Choroid plexus epithelial cell (primary cell): ENCODE measurements around the gene RILPL1.

Source experiments
- DNase-seq: peaks from one replicate; pipeline ENCODE4 v3.0.0-alpha.2; 2010; ENCODE audit warnings: low read depth
- H3K4me3 ChIP-seq: 2 replicates; pipeline ENCODE4 v1.5.1; 2011; ENCODE audit warnings: low read depth, mild to moderate bottlenecking, control low read depth, low read length, moderate library complexity
- TF ChIP-seq, protein P1 (sequence below): conservative IDR thresholded peaks from 2 replicates; pipeline ENCODE4 v1.5.1; 2011; ENCODE audit warnings: low read depth, mild to moderate bottlenecking, control low read depth, inconsistent platforms, low read length, moderate library complexity

Gene RILPL1

DNA sequence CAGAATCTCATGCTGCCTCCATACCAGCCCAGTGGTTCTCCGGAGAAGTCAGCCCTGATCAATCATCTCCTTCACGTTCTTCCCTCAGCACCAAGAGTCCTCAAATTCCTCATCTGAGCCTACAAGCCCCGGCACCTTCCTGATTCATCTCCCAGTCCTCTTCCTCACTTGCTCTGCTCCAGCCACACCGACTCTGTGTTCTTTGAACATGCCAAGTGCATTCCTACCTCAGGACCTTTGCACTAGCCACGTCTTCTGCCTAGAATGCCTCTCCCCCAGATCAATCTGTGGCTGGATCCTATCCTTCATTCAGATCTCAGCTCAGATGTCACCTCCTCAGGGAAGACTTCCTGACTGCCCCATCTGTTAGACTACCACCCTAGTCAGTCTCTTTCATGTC lies 4.7 kb downstream of the RILPL1 start:
- TF ChIP-seq, protein P1, sequence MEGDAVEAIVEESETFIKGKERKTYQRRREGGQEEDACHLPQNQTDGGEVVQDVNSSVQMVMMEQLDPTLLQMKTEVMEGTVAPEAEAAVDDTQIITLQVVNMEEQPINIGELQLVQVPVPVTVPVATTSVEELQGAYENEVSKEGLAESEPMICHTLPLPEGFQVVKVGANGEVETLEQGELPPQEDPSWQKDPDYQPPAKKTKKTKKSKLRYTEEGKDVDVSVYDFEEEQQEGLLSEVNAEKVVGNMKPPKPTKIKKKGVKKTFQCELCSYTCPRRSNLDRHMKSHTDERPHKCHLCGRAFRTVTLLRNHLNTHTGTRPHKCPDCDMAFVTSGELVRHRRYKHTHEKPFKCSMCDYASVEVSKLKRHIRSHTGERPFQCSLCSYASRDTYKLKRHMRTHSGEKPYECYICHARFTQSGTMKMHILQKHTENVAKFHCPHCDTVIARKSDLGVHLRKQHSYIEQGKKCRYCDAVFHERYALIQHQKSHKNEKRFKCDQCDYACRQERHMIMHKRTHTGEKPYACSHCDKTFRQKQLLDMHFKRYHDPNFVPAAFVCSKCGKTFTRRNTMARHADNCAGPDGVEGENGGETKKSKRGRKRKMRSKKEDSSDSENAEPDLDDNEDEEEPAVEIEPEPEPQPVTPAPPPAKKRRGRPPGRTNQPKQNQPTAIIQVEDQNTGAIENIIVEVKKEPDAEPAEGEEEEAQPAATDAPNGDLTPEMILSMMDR = no peak
- DNase-seq = no peak
- H3K4me3 ChIP-seq = no peak overlapping the region

DNA sequence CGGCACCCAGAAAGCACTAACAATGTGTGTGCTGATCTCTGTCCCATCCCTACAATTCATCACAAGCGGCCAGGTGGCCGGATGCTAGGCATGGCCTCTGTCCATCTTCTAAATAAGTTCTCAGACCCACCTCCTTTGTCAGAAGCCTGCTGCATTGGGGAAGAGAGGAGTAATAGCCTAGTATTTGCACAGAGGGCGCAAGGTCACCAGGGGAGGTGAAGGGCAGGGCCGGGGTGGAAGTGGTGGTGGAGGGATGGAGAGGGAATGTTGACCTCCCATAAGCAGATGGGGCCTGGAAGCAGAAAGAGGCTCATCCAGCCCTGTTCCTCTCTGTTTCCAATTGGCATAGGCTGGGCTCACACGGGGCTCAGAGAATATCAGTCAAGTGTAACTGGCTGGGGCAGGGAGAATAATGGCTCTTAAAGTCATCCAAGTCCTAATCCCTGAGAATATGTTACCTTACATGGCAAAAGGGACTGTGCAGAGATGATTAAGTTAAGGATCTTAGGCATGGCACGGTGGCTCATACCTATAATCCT lies 6.9 kb downstream of the RILPL1 start:
- no peak for DNase-seq
- TF ChIP-seq, protein P1 = no peak
- no peak overlapping the region for H3K4me3 ChIP-seq

DNA sequence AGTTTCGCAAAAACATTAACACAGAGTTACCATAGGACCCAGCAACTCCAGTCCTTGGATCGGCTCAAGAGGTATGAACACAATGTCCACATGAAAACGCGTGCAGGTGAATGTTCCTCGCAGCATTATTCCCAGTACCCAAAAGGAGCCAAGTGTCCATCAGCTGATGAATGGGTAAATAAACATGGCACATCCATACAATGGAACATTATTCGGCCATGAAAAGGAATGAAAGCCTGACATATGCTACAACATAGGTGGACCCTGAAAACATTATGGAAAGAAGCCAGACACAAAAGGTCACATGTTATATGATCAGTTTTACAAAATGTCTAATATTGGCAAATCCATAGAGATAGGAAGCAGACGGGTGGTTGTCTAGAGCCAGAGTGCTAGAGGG lies 9.1 kb downstream of the RILPL1 start:
- DNase-seq = no peak
- TF ChIP-seq, protein P1 = no peak
- H3K4me3 ChIP-seq = no peak overlapping the region

DNA sequence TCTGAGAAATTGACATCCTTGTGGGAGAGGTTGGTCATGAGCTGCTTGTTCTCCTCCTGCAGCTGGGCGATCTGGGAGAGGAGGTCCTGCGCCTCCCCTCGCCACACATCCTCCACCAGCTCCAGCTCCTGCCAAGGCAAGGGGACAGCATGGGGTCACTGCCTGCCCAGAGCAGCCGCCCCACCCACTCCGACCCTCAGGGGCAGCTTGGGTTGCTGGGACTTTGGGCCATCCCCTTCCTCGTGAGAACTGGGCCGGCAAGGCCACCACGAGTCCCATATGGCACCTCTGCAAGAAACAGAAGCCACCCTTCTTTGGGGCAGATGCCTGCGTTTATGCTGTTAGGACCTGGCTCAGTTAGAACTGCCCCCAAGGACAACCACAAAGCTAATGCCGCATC lies 10.0 kb downstream of the RILPL1 start:
- no peak overlapping the region for H3K4me3 ChIP-seq
- TF ChIP-seq, protein P1 = no peak
- no peak for DNase-seq

DNA sequence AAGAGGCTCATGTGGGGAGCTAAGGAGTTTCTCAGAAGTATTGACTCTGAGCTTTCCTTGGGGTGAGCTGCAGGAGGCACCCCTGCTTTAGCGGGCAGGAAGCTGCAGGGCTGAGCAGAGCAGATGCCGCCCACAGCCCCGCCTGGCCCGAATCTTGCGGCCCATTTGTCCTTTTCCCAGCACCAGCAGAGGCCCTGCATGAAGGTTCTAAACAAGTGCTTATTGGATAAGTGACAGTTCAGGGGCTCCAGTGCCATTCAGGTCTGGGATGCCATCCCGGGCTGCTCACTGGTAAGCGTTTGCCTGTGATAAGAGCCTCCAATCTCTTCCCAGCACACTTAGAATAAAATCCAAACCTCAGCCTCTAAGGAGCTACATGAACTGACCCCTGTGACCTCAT lies 11.4 kb downstream of the RILPL1 start:
- DNase-seq = no peak
- TF ChIP-seq, protein P1 = no peak
- no peak overlapping the region for H3K4me3 ChIP-seq

DNA sequence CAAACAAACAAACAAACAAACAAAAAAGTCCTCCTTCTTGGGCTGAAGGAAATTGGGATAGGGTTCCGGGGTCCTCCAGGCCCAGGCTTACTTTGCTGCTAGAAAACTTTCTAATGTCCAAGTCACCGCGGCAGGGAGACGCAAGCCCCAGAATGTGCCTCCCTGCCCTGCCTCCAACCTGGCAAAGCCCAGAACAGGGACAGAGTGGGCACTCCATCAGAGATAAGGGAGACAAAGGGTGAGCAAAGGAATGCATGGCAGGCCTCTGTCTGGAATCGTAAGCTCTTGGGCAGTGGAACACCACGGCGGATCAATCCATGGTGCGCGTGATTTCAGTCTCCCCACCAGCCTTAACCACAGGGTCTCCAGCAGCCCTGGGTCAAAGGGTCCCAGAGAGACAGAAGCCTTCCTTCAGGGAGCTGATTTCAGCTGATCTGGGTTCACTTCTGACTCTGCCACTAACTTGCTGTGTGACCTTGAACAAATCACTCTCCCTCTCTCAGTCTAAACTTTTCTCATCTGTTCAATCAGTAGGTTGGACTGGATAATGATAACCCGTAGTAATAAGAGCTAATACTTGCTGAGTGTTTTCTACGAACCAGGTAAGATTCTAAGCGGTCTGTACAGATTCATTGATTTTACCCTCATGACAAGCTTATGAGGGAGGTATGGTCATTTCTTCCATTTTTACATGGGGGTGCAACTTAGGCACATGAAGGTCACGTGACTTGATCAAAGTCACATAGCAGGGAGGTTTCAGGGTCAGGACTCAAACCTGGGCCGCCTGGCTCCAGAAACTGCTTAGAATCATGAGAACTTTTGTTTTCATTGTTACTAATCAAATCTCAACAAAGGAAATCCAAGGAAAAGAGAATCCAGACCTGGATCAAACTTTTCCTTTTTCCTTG lies 12.7 kb downstream of the RILPL1 start:
- TF ChIP-seq, protein P1 = no peak
- no peak overlapping the region for H3K4me3 ChIP-seq
- no peak for DNase-seq
